Parathyroid adenoma (tissue), 2 donors: ENCODE measurements around the gene ATF6.
"Not testable (repeated sequence)": the region's sequence is repeated elsewhere in the genome, so short reads cannot be mapped to it uniquely, and the experiment has no call there.

ENCODE experiments used
- H2AFZ ChIP-seq: fragments of 300-600 bp; sonication (generic); one replicate; pipeline ENCODE4 v1.7.0; 2017; ENCODE audit warnings: antibody characterized with exemption, mild to moderate bottlenecking
- H3K27ac ChIP-seq: fragments of 300-600 bp; sonication (generic); one replicate; pipeline ENCODE4 v1.7.0; 2017
- H3K27me3 ChIP-seq: fragments of 300-600 bp; sonication (generic); one replicate; pipeline ENCODE4 v1.7.0; 2017; ENCODE audit warnings: low read length; ENCODE audit not compliant: control insufficient read depth, insufficient read depth
- H3K36me3 ChIP-seq: fragments of 300-600 bp; sonication (generic); one replicate; pipeline ENCODE4 v1.7.0; 2017; ENCODE audit warnings: low read length; ENCODE audit not compliant: control insufficient read depth, insufficient read depth
- H3K4me1 ChIP-seq: fragments of 300-600 bp; sonication (generic); one replicate; pipeline ENCODE4 v1.7.0; 2017; ENCODE audit warnings: control low read depth
- H3K4me2 ChIP-seq: fragments of 300-600 bp; sonication (generic); one replicate; pipeline ENCODE4 v1.7.0; 2017; ENCODE audit warnings: low read length
- H3K4me3 ChIP-seq: fragments of 300-600 bp; sonication (generic); one replicate; pipeline ENCODE4 v1.7.0; 2017; ENCODE audit warnings: low read depth, low read length
- H3K79me2 ChIP-seq: fragments of 300-600 bp; sonication (generic); one replicate; pipeline ENCODE4 v1.7.0; 2017; ENCODE audit warnings: control low read depth
- H3K9ac ChIP-seq: fragments of 300-600 bp; sonication (generic); one replicate; pipeline ENCODE4 v1.7.0; 2017; ENCODE audit warnings: mild to moderate bottlenecking
- H3K9me3 ChIP-seq: fragments of 300-600 bp; sonication (generic); one replicate; pipeline ENCODE4 v1.7.0; 2017; ENCODE audit warnings: low read length; ENCODE audit not compliant: control insufficient read depth
- TF ChIP-seq, protein P1 (sequence below): fragments of 300-600 bp; sonication (generic); IDR thresholded peaks from one replicate; pipeline ENCODE4 v1.7.0; 2017; ENCODE audit warnings: antibody characterized with exemption, mild to moderate bottlenecking
- donor health status: primary hyperparathyroidism.

ATF6 gene

DNA sequence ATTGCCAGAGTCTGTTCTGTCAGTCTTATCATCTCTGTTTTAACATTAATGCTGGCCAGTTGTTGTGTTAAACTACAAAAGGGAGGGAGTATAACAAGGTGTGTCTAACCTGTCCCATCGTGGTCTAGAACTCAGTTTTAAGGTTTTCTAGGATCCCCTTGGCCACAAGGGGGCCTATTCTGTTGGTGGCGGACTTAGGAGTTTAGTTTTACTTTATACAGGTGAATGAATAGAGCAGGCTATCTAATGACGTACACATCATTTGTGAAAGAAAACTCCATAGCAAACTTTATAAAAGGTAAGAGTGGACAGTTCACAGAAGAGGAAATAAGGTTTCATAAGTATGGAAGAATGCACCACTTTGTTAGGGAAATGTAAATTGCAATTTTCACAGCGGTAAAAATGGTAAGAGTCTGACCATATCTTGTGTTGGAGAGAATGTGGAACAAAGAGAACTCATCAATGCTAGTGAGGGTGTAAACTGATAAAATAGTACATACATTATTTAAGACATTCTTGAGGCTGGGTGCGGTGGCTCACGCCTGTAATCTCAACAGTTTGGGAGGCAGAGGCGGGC is 2.5 kb upstream of the ATF6 start:
- H2AFZ ChIP-seq = no peak overlapping the region
- H3K27me3 ChIP-seq = no peaks in the 10 kb centered on the region
- H3K9me3 ChIP-seq = no peaks in the 10 kb centered on the region
- H3K27ac ChIP-seq = no peak overlapping the region
- TF ChIP-seq, protein P1, sequence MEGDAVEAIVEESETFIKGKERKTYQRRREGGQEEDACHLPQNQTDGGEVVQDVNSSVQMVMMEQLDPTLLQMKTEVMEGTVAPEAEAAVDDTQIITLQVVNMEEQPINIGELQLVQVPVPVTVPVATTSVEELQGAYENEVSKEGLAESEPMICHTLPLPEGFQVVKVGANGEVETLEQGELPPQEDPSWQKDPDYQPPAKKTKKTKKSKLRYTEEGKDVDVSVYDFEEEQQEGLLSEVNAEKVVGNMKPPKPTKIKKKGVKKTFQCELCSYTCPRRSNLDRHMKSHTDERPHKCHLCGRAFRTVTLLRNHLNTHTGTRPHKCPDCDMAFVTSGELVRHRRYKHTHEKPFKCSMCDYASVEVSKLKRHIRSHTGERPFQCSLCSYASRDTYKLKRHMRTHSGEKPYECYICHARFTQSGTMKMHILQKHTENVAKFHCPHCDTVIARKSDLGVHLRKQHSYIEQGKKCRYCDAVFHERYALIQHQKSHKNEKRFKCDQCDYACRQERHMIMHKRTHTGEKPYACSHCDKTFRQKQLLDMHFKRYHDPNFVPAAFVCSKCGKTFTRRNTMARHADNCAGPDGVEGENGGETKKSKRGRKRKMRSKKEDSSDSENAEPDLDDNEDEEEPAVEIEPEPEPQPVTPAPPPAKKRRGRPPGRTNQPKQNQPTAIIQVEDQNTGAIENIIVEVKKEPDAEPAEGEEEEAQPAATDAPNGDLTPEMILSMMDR = no peak
- peaks cover 7% of the 10 kb centered on the region for H3K79me2 ChIP-seq
- peaks cover 3% of the 10 kb centered on the region for H3K4me1 ChIP-seq
- H3K36me3 ChIP-seq = no peaks in the 10 kb centered on the region
- H3K9ac ChIP-seq = no peak overlapping the region
- H3K4me3 ChIP-seq = no peak overlapping the region
- no peak overlapping the region for H3K4me2 ChIP-seq

DNA sequence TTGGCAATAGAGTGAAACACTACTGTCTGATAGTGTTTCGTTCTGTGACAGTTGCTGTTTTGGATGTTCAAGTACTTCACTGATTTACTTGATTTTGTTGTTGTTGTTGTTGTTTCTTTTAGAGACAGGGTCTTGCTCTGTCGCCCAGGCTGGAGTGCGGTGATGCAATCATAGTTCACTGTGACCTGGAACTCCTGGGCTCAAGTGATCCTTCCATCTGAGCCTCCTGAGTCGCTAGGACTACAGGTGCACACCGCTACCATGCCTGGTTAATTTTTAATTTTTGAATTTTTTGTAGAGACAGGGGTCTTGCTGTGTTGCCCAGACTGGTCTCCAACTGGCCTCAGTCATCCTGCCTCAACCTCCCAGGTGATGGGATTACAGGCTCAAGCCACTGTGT is 2.3 kb downstream of the ATF6 start:
- H3K27ac ChIP-seq = no peak overlapping the region
- no peak overlapping the region for H3K4me2 ChIP-seq
- H2AFZ ChIP-seq = no peak overlapping the region
- H3K79me2 ChIP-seq = peaks cover 9% of the 10 kb centered on the region
- TF ChIP-seq, protein P1 = no peak
- peaks cover 3% of the 10 kb centered on the region for H3K4me1 ChIP-seq
- H3K27me3 ChIP-seq = no peaks in the 10 kb centered on the region
- H3K9ac ChIP-seq = no peak overlapping the region
- no peaks in the 10 kb centered on the region for H3K9me3 ChIP-seq
- H3K36me3 ChIP-seq = no peaks in the 10 kb centered on the region
- H3K4me3 ChIP-seq = no peak overlapping the region

DNA sequence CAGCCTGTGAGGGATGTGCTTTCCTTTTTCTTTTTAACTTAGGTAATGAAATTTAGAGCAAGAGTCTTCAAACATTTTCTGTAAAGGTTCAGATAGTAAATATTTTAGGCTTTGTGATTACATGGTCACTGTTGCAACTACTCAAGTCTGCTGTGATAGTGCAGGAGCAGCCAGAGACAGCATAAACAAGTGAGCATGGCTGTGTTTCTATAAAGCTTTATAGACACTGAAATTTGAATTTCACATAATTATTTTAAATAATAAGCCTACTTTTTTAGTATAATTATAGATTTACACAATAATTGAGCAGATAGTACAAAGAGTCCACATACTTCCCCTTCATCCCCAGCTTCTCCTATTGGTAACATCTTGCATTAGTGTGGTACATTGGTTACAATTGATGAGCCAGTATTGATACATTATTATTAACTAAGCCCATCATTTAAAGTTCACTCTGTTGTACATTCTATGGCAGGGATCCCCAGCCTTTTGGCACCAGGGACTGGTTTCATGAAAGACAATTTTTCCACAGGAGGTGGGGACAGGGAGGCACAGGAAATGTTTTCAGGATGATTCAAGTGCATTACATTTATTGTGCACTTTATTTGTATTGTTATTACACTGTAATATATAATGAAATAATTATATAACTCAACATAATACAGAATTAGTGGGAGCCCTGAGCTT is 3.0 kb downstream of the ATF6 start:
- Histone ChIP-seq H3K4me3 (no peak overlapping the region), H3K9me3 (no peaks in the 10 kb centered on the region), H3K36me3 (no peaks in the 10 kb centered on the region), H3K4me2 (no peak overlapping the region), H3K27me3 (no peaks in the 10 kb centered on the region), H3K79me2 (peaks cover 9% of the 10 kb centered on the region), H3K27ac (no peak overlapping the region), H2AFZ (no peak overlapping the region), H3K4me1 (peaks cover 3% of the 10 kb centered on the region), H3K9ac (no peak overlapping the region)
- TF ChIP-seq, protein P1 = no peak

DNA sequence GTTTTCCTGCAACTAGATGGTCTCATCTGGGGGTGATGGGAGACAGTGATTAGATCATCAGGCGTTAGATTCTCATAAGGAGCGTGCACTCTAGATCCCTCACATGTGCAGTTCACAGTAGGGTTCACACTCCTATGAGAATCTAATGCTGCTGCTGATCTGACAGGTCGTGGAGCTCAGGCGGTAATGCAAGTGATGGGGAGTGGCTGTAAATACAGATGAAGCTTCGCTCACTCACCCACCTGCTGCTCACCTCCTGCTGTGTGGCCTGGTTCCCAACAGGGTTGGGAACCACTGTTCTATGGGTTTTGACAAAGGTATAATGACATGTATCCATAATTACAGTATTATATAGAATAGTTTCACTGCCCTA is 3.5 kb downstream of the ATF6 start:
- H3K9me3 ChIP-seq, H3K36me3 ChIP-seq, H3K4me2 ChIP-seq, H3K27me3 ChIP-seq, H3K79me2 ChIP-seq, H3K27ac ChIP-seq, H2AFZ ChIP-seq, H3K4me1 ChIP-seq, H3K4me3 ChIP-seq, H3K9ac ChIP-seq: not testable (repeated sequence)

DNA sequence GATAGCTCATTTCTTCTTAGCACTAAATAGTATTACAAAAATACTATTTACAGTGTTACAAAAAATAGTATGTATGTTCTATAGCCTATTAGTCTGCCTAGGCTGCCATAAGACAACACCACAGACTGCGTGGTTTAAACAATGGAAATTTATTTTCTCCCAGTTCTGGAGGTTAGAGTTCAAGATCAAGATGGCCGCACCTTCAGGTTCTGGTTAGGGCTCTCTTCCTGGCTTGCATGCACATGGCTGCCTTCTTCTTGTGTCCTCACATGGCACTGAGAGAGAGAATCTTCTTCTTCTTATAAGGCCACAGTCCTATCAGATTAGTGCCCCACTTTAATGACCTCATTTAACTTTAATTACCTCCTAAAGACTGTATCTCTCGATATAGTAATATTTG is 4.1 kb downstream of the ATF6 start:
- Histone ChIP-seq H3K4me3 (no peak overlapping the region), H3K79me2 (peaks cover 9% of the 10 kb centered on the region), H3K36me3 (no peaks in the 10 kb centered on the region), H3K27me3 (no peaks in the 10 kb centered on the region), H2AFZ (no peak overlapping the region), H3K27ac (no peak overlapping the region), H3K4me1 (peaks cover 3% of the 10 kb centered on the region), H3K9me3 (no peaks in the 10 kb centered on the region), H3K9ac (no peak overlapping the region), H3K4me2 (no peak overlapping the region)
- TF ChIP-seq, protein P1 = no peak
